Measurements from ENCODE around the gene SLC7A6OS. TPM values are rescaled to one million over a fixed set of nuclear protein-coding genes. Genes with fewer than 3 reads are reported as not detected.
A peak's percentile ranks its signal among the peaks of the same experiment; 100 is the strongest.

SLC7A6OS gene
- total and polyA plus RNA-seq, 2 experiments from 2014 or later = 16.4 to 17.9 TPM

DNA sequence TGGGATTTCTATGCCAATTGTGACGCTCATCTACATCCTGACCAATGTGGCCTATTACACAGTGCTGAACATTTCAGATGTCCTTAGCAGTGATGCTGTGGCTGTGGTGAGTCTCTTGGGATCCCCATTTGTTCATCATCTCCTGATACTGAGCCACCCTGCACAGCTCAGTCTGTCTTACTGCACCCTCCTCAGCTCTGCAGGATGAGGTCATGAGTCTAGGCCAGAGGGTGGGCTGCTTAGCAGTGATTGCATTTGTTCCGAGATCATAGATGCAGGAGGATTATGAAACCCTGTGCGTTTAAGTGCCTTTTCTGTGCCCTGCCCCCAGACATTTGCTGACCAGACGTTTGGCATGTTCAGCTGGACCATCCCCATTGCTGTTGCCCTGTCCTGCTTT lies 19.5 kb downstream of the SLC7A6OS start (continued):
- TF ChIP-seq, protein P1, sequence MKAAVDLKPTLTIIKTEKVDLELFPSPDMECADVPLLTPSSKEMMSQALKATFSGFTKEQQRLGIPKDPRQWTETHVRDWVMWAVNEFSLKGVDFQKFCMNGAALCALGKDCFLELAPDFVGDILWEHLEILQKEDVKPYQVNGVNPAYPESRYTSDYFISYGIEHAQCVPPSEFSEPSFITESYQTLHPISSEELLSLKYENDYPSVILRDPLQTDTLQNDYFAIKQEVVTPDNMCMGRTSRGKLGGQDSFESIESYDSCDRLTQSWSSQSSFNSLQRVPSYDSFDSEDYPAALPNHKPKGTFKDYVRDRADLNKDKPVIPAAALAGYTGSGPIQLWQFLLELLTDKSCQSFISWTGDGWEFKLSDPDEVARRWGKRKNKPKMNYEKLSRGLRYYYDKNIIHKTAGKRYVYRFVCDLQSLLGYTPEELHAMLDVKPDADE (IDR thresholded peaks at IDR 0.05) = no peak
- TF ChIP-seq EZH2 (IDR thresholded peaks at IDR 0.05; ENCODE audit: low read depth, unreplicated experiment) (no peak), ZNF331 (CRISPR knock-in tag; IDR thresholded peaks at IDR 0.05; ENCODE audit: low read depth) (no peak), EZH2phosphoT487 (IDR thresholded peaks at IDR 0.05; ENCODE audit: unreplicated experiment) (no peak), POLR2AphosphoS5 (IDR thresholded peaks at IDR 0.05; ENCODE audit: low read depth) (no peak), CTCF (conservative IDR thresholded peaks at IDR 0.05; ENCODE audit: low read depth in 2 of 2) (no peak), ZNF114 (CRISPR knock-in tag; IDR thresholded peaks at IDR 0.05) (no peak)

GRCh38 chr16:68290450-68290849 lies 20.3 kb downstream of the SLC7A6OS start:
- no peak overlapping the region for H3K4me3 Mint-ChIP-seq
- Histone ChIP-seq H3K4me2 (no peak overlapping the region), H3K79me2 (replicated peaks; ENCODE audit: insufficient read depth) (no peaks in the 10 kb centered on the region), H3K4me3 (no peak overlapping the region), H3K4me1 (ENCODE audit: insufficient read depth) (no peaks in the 10 kb centered on the region), H3K36me3 (ENCODE audit: insufficient read depth) (peaks cover 11% of the 10 kb centered on the region; the same call in 1 of the 2 replicates), H4K20me1 (replicated peaks; ENCODE audit: insufficient read depth) (peaks cover 13% of the 10 kb centered on the region; the same call in 1 of the 2 replicates), H2AFZ (no peak overlapping the region), H3K9me2 (ENCODE audit: insufficient read depth) (no peaks in the 10 kb centered on the region), H3K27ac (ENCODE audit: low read depth) (no peak overlapping the region), H3F3A (replicated peaks; ENCODE audit: low read depth) (no peaks in the 10 kb centered on the region), H3K27me3 (ENCODE audit: insufficient read depth) (no peaks in the 10 kb centered on the region)
- peaks cover 29% of the 10 kb centered on the region for H3K36me3 Mint-ChIP-seq (ENCODE audit: low read depth)
- H3K27me3 Mint-ChIP-seq (ENCODE audit: insufficient read depth, low read depth, poor library complexity) = no peaks in the 10 kb centered on the region
- no peak overlapping the region for H3K27ac Mint-ChIP-seq
- DNase-seq (ENCODE audit: low spot score) (no peak), ATAC-seq (peak; percentile 82)
- no peaks in the 10 kb centered on the region for H3K9me3 Mint-ChIP-seq
- peaks cover 8% of the 10 kb centered on the region for H3K4me1 Mint-ChIP-seq
- TF ChIP-seq ZNF331 (CRISPR knock-in tag; IDR thresholded peaks at IDR 0.05; ENCODE audit: low read depth) (no peak), CREB1 (CRISPR knock-in tag; IDR thresholded peaks at IDR 0.05; ENCODE audit: low read depth) (no peak), POLR2AphosphoS5 (IDR thresholded peaks at IDR 0.05; ENCODE audit: low read depth) (no peak), ZNF114 (CRISPR knock-in tag; IDR thresholded peaks at IDR 0.05) (no peak), NANOG (IDR thresholded peaks at IDR 0.05; ENCODE audit: borderline replicate concordance) (no peak), CTCF (conservative IDR thresholded peaks at IDR 0.05; ENCODE audit: low read depth in 2 of 2) (no peak), JUNB (IDR thresholded peaks at IDR 0.05; ENCODE audit: unreplicated experiment) (no peak), REST (IDR thresholded peaks at IDR 0.05; ENCODE audit: unreplicated experiment) (no peak)
